Keratinocyte (primary cell): Measurements from ENCODE around the gene CHRNA5.
"Not testable (repeated sequence)": the region's sequence is repeated elsewhere in the genome, so short reads cannot be mapped to it uniquely, and the experiment has no call there.

Source experiments
- EZH2 ChIP-seq: IDR thresholded peaks from one replicate; pipeline ENCODE4 v1.6.1; 2012; ENCODE audit warnings: inconsistent platforms, mild to moderate bottlenecking, low read length, moderate library complexity
- TF ChIP-seq, protein P1 (sequence below), 3 experiments: IDR thresholded peaks in 1 of 3; conservative IDR thresholded peaks in 1 of 3; optimal IDR thresholded peaks in 1 of 3; 2 replicates in 2 of 3; 3 replicates in 1 of 3; pipeline versions ENCODE3 to v1.5.1; 2011; ENCODE audit warnings: low read length in 3 of 3, mild to moderate bottlenecking in 3 of 3, moderate library complexity in 2 of 3, control low read depth in 1 of 3, inconsistent platforms in 1 of 3; ENCODE audit not compliant: insufficient read depth in 2 of 3; ENCODE audit errors: extremely low read depth in 1 of 3

- TF ChIP-seq, protein P1, sequence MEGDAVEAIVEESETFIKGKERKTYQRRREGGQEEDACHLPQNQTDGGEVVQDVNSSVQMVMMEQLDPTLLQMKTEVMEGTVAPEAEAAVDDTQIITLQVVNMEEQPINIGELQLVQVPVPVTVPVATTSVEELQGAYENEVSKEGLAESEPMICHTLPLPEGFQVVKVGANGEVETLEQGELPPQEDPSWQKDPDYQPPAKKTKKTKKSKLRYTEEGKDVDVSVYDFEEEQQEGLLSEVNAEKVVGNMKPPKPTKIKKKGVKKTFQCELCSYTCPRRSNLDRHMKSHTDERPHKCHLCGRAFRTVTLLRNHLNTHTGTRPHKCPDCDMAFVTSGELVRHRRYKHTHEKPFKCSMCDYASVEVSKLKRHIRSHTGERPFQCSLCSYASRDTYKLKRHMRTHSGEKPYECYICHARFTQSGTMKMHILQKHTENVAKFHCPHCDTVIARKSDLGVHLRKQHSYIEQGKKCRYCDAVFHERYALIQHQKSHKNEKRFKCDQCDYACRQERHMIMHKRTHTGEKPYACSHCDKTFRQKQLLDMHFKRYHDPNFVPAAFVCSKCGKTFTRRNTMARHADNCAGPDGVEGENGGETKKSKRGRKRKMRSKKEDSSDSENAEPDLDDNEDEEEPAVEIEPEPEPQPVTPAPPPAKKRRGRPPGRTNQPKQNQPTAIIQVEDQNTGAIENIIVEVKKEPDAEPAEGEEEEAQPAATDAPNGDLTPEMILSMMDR (optimal IDR thresholded peaks at IDR 0.05 in 1 of 3, IDR thresholded peaks at IDR 0.05 in 1 of 3, conservative IDR thresholded peaks at IDR 0.05 in 1 of 3; ENCODE audit: extremely low read depth in 1 of 3, insufficient read depth in 2 of 3, low read length in 3 of 3), result not testable (repeated sequence)
- TF ChIP-seq EZH2, result not testable (repeated sequence)
These were observed 5.1 kb upstream of the CHRNA5 start for GRCh38 chr15:78560201-78560600.
